Trophoblast cell (in vitro differentiated cells and primary cell): ENCODE results near the gene ARHGEF37.
A peak's percentile ranks its signal among the peaks of the same experiment; 100 is the strongest.

ENCODE experiments used
- DNase-seq, 2 donors: peaks; one replicate each; pipeline ENCODE4 v3.0.0-alpha.2; 2016
- H2AFZ ChIP-seq: 2 replicates; pipeline ENCODE4 v1.6.1; 2013; ENCODE audit warnings: low read length, moderate library complexity, mild to moderate bottlenecking; ENCODE audit not compliant: insufficient read depth, poor library complexity
- H2AK5ac ChIP-seq: 2 replicates; pipeline ENCODE4 v1.6.1; 2013; ENCODE audit warnings: mild to moderate bottlenecking, low read length
- H2BK120ac ChIP-seq: 2 replicates; pipeline ENCODE4 v1.6.1; 2013; ENCODE audit warnings: low read length, mild to moderate bottlenecking, moderate library complexity; ENCODE audit not compliant: insufficient read depth, poor library complexity
- H2BK12ac ChIP-seq: 2 replicates; pipeline ENCODE4 v1.6.1; 2013; ENCODE audit warnings: mild to moderate bottlenecking, low read length, moderate library complexity
- H2BK5ac ChIP-seq: 2 replicates; pipeline ENCODE4 v1.6.1; 2013; ENCODE audit warnings: low read length, low read depth, moderate library complexity, mild to moderate bottlenecking; ENCODE audit not compliant: poor library complexity
- H3K14ac ChIP-seq: 2 replicates; pipeline ENCODE4 v1.6.1; 2013; ENCODE audit warnings: mild to moderate bottlenecking, low read length
- H3K18ac ChIP-seq: 2 replicates; pipeline ENCODE4 v1.6.1; 2013; ENCODE audit warnings: mild to moderate bottlenecking, low read length
- H3K23ac ChIP-seq: 2 replicates; pipeline ENCODE4 v1.6.1; 2013; ENCODE audit warnings: low read length
- H3K27ac ChIP-seq: 2 replicates; pipeline ENCODE4 v1.5.1; 2013; ENCODE audit warnings: low read depth, mild to moderate bottlenecking, inconsistent platforms, low read length, moderate library complexity
- H3K27me3 ChIP-seq: 2 replicates; pipeline ENCODE4 v1.6.1; 2013; ENCODE audit warnings: inconsistent platforms, mild to moderate bottlenecking, low read length, moderate library complexity; ENCODE audit not compliant: insufficient read depth
- H3K36me3 ChIP-seq, 2 experiments: 1 replicate in 1 of 2; 2 replicates in 1 of 2; pipeline ENCODE4 v1.6.1; 2013; ENCODE audit warnings: low read length in 2 of 2, mild to moderate bottlenecking in 2 of 2, moderate library complexity in 1 of 2; ENCODE audit not compliant: insufficient read depth in 2 of 2, control insufficient read depth in 1 of 2
- H3K4ac ChIP-seq: 2 replicates; pipeline ENCODE4 v1.6.1; 2013; ENCODE audit warnings: low read depth, mild to moderate bottlenecking, low read length, moderate library complexity
- H3K4me1 ChIP-seq, 2 experiments: 1 replicate in 1 of 2; 2 replicates in 1 of 2; pipeline ENCODE4 v1.6.1; 2013; ENCODE audit warnings: low read length in 2 of 2, mild to moderate bottlenecking in 2 of 2, moderate library complexity in 1 of 2; ENCODE audit not compliant: insufficient read depth in 2 of 2, control insufficient read depth in 1 of 2
- H3K4me2 ChIP-seq: 2 replicates; pipeline ENCODE4 v1.6.1; 2013; ENCODE audit warnings: inconsistent platforms, mild to moderate bottlenecking, low read length, moderate library complexity
- H3K4me3 ChIP-seq: 2 replicates; pipeline ENCODE4 v1.5.1; 2013; ENCODE audit warnings: mild to moderate bottlenecking, low read depth, low read length, inconsistent platforms
- H3K79me1 ChIP-seq: one replicate; pipeline ENCODE4 v1.6.1; 2013; ENCODE audit warnings: low read length
- H3K79me2 ChIP-seq: 2 replicates; pipeline ENCODE4 v1.6.1; 2013; ENCODE audit warnings: low read length, mild to moderate bottlenecking; ENCODE audit not compliant: control insufficient read depth, insufficient read depth, poor library complexity
- H3K9ac ChIP-seq: 2 replicates; pipeline ENCODE4 v1.6.1; 2013; ENCODE audit warnings: mild to moderate bottlenecking, low read length
- H3K9me3 ChIP-seq: 2 replicates; pipeline ENCODE4 v1.6.1; 2013; ENCODE audit warnings: low read depth, mild to moderate bottlenecking, control low read depth, inconsistent platforms, low read length; ENCODE audit not compliant: insufficient read depth
- H4K12ac ChIP-seq: 2 replicates; pipeline ENCODE4 v1.6.1; 2013; ENCODE audit warnings: low read depth, mild to moderate bottlenecking, low read length, moderate library complexity
- H4K8ac ChIP-seq: 2 replicates; pipeline ENCODE4 v1.6.1; 2013; ENCODE audit warnings: low read depth, mild to moderate bottlenecking, low read length, moderate library complexity
- H4K91ac ChIP-seq: one replicate; pipeline ENCODE4 v1.6.1; 2013; ENCODE audit warnings: low read depth, mild to moderate bottlenecking, low read length, moderate library complexity
- WGBS: extraction: QIAGEN DNeasy Blood & Tissue Kit; methylation state at CpG from one replicate; pipeline ENCODE4 v1.1.7; 2013; ENCODE audit warnings: missing lambda C conversion rate; ENCODE audit not compliant: insufficient read length, insufficient coverage; ENCODE audit errors: extremely low coverage; 5-methylcytosine and 5-hydroxymethylcytosine counted together

Gene ARHGEF37

DNA sequence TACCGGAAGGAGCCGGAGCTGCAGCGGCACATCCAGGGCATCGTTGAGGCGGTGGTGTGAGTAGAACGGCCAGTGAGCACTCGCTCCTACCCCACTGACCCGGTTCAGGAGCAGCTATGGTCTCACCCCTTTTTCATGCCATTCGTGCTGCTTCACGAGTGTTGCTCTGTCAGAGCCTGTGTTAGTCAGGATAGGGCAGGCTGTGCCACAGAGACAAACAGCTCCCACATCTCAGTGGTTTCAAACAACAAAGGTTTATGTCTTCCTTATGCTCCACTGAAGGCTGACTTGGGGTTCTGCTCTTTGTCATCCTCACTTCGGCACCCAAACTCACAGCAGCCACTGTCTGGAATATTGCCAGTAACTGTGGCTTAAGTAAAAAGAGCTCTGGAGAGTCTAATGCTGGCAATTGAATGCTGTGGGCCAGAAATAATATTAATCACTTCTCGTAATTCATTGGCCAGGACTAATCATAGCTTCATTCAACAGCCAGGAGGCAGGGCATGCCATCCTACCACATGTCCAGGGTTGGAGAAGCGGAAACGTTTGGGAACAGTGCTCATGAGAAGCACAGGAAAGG is 28.4 kb downstream of the ARHGEF37 start:
- H3K27ac ChIP-seq: peak overlapping the region; percentile 70
- H3K79me2 ChIP-seq: no peaks in the 10 kb centered on the region
- no peak overlapping the region for H4K12ac ChIP-seq
- no peak overlapping the region for H3K23ac ChIP-seq
- peaks cover 10% of the 10 kb centered on the region for H3K79me1 ChIP-seq
- peaks cover 5% of the 10 kb centered on the region for H3K9me3 ChIP-seq
- no peak overlapping the region for H3K9ac ChIP-seq
- no peaks in the 10 kb centered on the region for H3K27me3 ChIP-seq
- peak overlapping the region; percentile 71 for H4K91ac ChIP-seq
- peak overlapping the region; percentile 25 for H3K18ac ChIP-seq
- H2AFZ ChIP-seq: no peak overlapping the region
- no peak overlapping the region for H3K4me2 ChIP-seq
- WGBS: no CpG with 5 or more reads among the region's 14 CpGs
- no peak overlapping the region for H3K4ac ChIP-seq
- peaks cover 11 to 18% of the 10 kb centered on the region in 2 experiments for H3K4me1 ChIP-seq
- peak overlapping the region; percentile 69 for H2BK120ac ChIP-seq
- no peak for DNase-seq
- peak overlapping the region; percentile 35 for H2BK5ac ChIP-seq
- no peaks in the 10 kb centered on the region for H3K36me3 ChIP-seq
- no peak overlapping the region for H3K4me3 ChIP-seq
- peak overlapping the region; percentile 3 for H2BK12ac ChIP-seq
- peak overlapping the region; percentile 53 for H2AK5ac ChIP-seq
- peak overlapping the region; percentile 28 for H3K14ac ChIP-seq
- peak overlapping the region; percentile 15 for H4K8ac ChIP-seq

DNA sequence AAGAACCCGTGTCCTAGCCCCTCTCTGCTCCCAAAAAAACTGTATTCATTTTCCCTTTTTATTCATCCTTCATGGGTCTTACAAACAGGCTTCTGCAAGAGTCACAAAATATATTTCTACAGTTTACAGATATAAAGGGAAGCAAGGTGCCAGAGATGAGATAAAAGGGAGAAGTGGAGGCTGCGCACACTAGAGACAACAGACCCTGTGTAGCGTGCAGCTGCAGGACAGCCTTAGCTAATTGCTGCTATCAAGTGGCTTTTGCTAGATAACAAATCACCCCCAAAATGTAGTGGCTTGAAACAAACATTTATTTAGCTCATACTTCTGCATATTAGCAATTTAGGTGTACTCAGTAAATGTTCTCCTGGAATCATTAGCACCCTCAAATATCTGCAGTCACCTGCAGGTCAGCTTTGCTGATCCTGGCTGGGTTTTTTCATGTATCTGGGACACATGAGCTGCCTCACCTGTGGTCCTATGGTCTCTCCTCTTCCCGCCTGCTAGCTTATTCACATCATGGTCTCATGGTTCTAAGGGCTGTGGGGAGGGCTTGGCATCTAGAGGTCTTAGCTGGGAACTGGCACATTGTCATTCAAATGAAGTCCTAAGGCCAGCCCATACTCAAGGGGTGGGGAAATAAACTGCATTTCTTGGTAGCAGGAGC is 29.4 kb downstream of the ARHGEF37 start:
- H3K4me3 ChIP-seq: no peak overlapping the region
- H2AK5ac ChIP-seq: no peak overlapping the region
- H3K79me1 ChIP-seq: peaks cover 10% of the 10 kb centered on the region
- H2BK12ac ChIP-seq: peak overlapping the region; percentile 45
- no peaks in the 10 kb centered on the region for H3K27me3 ChIP-seq
- H4K12ac ChIP-seq: peak overlapping the region; percentile 36
- no peak overlapping the region for H3K4me2 ChIP-seq
- DNase-seq: no peak
- H3K4me1 ChIP-seq: peaks cover 11 to 17% of the 10 kb centered on the region in 2 experiments
- H2AFZ ChIP-seq: no peak overlapping the region
- no peak overlapping the region for H3K18ac ChIP-seq
- no peak overlapping the region for H3K23ac ChIP-seq
- H3K14ac ChIP-seq: no peak overlapping the region
- H3K9ac ChIP-seq: no peak overlapping the region
- H3K4ac ChIP-seq: peak overlapping the region; percentile 22
- no peak overlapping the region for H2BK5ac ChIP-seq
- no peak overlapping the region for H4K8ac ChIP-seq
- WGBS: no CpG with 5 or more reads among the region's 4 CpGs
- H2BK120ac ChIP-seq: no peak overlapping the region
- no peak overlapping the region for H4K91ac ChIP-seq
- no peak overlapping the region for H3K27ac ChIP-seq
- peaks cover 5% of the 10 kb centered on the region for H3K9me3 ChIP-seq
- no peaks in the 10 kb centered on the region for H3K36me3 ChIP-seq
- H3K79me2 ChIP-seq: no peaks in the 10 kb centered on the region

DNA sequence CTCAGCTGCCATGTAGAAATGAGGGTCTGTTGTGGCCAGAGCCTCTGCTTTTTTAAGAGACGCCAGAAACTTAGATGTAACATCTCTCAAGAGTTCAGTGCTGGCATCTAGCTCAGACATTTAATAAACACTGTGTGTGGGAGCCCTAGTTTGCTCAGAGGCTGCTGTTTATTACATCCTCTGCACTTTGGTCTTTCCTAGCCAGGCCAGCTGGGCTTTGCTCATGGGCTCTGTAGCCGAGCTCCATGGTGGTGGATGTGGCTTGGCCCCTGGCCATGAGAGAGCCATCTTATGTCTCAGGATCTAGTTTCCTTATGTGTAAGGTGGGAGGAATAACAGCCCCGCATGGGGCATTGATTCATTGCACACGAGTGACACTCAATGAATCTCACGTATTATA is 30.0 kb downstream of the ARHGEF37 start:
- Histone ChIP-seq H3K18ac (no peak overlapping the region), H3K27me3 (no peaks in the 10 kb centered on the region), H3K79me2 (no peaks in the 10 kb centered on the region), H2BK120ac (no peak overlapping the region), H2BK12ac (peak overlapping the region; percentile 34), H3K23ac (no peak overlapping the region), H3K4me1 (peaks cover 6 to 13% of the 10 kb centered on the region in 2 experiments), H3K9me3 (peaks cover 5% of the 10 kb centered on the region), H3K4me3 (no peak overlapping the region), H3K79me1 (peaks cover 7% of the 10 kb centered on the region), H3K4me2 (no peak overlapping the region), H3K14ac (no peak overlapping the region), H3K36me3 (no peaks in the 10 kb centered on the region), H4K12ac (no peak overlapping the region), H2AFZ (no peak overlapping the region), H2AK5ac (no peak overlapping the region), H3K4ac (no peak overlapping the region), H2BK5ac (no peak overlapping the region), H4K8ac (no peak overlapping the region), H3K27ac (no peak overlapping the region), H4K91ac (no peak overlapping the region), H3K9ac (no peak overlapping the region)
- WGBS: no CpG with 5 or more reads among the region's 5 CpGs
- DNase-seq: no peak

DNA sequence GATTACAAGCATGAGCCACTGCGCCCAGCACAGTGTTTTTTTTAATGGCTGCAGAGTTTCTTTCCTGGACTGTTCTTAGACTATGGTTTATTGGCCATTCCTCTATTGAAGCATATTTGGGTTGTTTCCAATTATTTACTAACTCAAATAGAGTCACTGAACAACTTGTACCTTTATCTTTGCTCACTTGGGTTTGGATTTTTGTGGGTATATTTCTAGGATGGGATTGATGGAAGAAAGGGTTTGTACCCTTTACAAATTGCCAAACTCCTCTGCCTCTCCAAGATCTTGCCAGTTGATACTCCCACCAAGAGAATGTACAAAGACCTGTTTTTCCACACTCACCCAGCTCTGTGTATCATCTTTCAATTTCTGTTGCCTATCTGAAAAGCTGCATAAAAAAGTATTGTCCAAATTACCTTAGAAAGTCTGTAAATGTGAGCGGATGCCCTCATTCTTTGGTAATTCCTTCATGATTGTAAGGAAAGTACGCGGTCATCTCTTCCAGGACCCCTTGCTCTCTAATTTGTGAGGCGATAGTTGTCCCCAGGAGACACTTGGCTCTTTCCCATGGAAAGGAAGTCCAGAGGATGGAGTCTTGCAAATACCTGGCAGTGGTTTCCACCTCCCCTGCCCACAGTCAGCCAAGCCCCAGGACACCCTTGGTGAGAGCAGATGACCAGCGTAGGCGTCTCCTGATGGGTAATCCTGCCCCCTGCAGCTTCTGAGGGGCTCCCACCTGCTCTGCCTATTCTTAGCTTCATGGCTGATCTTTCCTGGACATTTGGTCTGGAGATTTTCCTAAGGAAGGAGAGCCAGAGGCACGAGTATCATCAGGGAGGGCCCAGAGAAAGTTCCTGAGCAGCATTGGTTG is 33.0 kb downstream of the ARHGEF37 start:
- Histone ChIP-seq H3K4me1 (peaks cover 8 to 22% of the 10 kb centered on the region in 2 experiments), H4K91ac (peak overlapping the region; percentile 60), H3K4me2 (no peak overlapping the region), H3K18ac (no peak overlapping the region), H2AFZ (no peak overlapping the region), H3K79me2 (peaks cover 1% of the 10 kb centered on the region), H3K9ac (no peak overlapping the region), H3K27ac (no peak overlapping the region), H4K12ac (no peak overlapping the region), H3K36me3 (no peaks in the 10 kb centered on the region), H2BK5ac (no peak overlapping the region), H3K79me1 (peaks cover 9% of the 10 kb centered on the region), H2BK12ac (no peak overlapping the region), H3K23ac (no peak overlapping the region), H3K27me3 (no peaks in the 10 kb centered on the region), H2BK120ac (peak overlapping the region; percentile 46), H3K4me3 (no peak overlapping the region), H2AK5ac (peak overlapping the region; percentile 48), H4K8ac (no peak overlapping the region), H3K4ac (peak overlapping the region; percentile 13), H3K14ac (no peak overlapping the region), H3K9me3 (peaks cover 5% of the 10 kb centered on the region)
- no CpG with 5 or more reads among the region's 8 CpGs for WGBS
- DNase-seq: peak in 1 of 2 donors; percentile 50
